H9 (cell line): ENCODE data around the gene RNF41. TPM values are rescaled to one million over a fixed set of nuclear protein-coding genes. Genes with fewer than 3 reads are reported as not detected.
A peak's percentile ranks its signal among the peaks of the same experiment; 100 is the strongest.
"Not testable (repeated sequence)": the region's sequence is repeated elsewhere in the genome, so short reads cannot be mapped to it uniquely, and the experiment has no call there.

Experiments
- DNase-seq: peaks from one replicate; pipeline ENCODE4 v3.0.0-alpha.2; 2017
- H2AFZ ChIP-seq: one replicate; pipeline ENCODE4 v1.6.1; 2013; ENCODE audit warnings: mild to moderate bottlenecking, low read length, control low read depth, moderate library complexity
- H2AK5ac ChIP-seq: 2 replicates; pipeline ENCODE4 v1.6.1; 2013; ENCODE audit warnings: low read length, control low read depth, mixed read lengths; ENCODE audit not compliant: insufficient read length
- H2BK120ac ChIP-seq: one replicate; pipeline ENCODE4 v1.6.1; 2013; ENCODE audit warnings: low read depth, mild to moderate bottlenecking, low read length, control low read depth, inconsistent platforms; ENCODE audit not compliant: poor library complexity, severe bottlenecking
- H2BK12ac ChIP-seq: 2 replicates; pipeline ENCODE4 v1.6.1; 2013; ENCODE audit warnings: low read length, control low read depth, mixed read lengths, low read depth; ENCODE audit not compliant: insufficient read length
- H2BK15ac ChIP-seq: 2 replicates; pipeline ENCODE4 v1.6.1; 2013; ENCODE audit warnings: low read depth, low read length, control low read depth
- H2BK20ac ChIP-seq: one replicate; pipeline ENCODE4 v1.6.1; 2013; ENCODE audit warnings: low read depth, mild to moderate bottlenecking, low read length, control low read depth, inconsistent platforms; ENCODE audit not compliant: poor library complexity, severe bottlenecking
- H2BK5ac ChIP-seq: 2 replicates; pipeline ENCODE4 v1.6.1; 2013; ENCODE audit warnings: low read length, control low read depth, mixed read lengths; ENCODE audit not compliant: insufficient read length
- H3K14ac ChIP-seq: 2 replicates; pipeline ENCODE4 v1.6.1; 2013; ENCODE audit warnings: low read length, control low read depth; ENCODE audit not compliant: insufficient read depth
- H3K18ac ChIP-seq: 2 replicates; pipeline ENCODE4 v1.6.1; 2013; ENCODE audit warnings: low read depth, mild to moderate bottlenecking, mixed read lengths, low read length, control low read depth; ENCODE audit not compliant: insufficient read length
- H3K23ac ChIP-seq: 2 replicates; pipeline ENCODE4 v1.6.1; 2013; ENCODE audit warnings: low read length, control low read depth, mixed read lengths, low read depth; ENCODE audit not compliant: insufficient read length
- H3K23me2 ChIP-seq: 2 replicates; pipeline ENCODE4 v1.6.1; 2013; ENCODE audit warnings: low read depth, mild to moderate bottlenecking, mixed read lengths, low read length, control low read depth; ENCODE audit not compliant: insufficient read length, poor library complexity, severe bottlenecking
- H3K27ac ChIP-seq: 2 replicates; pipeline ENCODE4 v1.5.1; 2013; ENCODE audit warnings: low read length, control low read depth, mixed read lengths, low read depth; ENCODE audit not compliant: insufficient read length
- H3K27me3 ChIP-seq: 2 replicates; pipeline ENCODE4 v1.6.1; 2013; ENCODE audit warnings: low read length, control low read depth, inconsistent platforms; ENCODE audit not compliant: insufficient read depth
- H3K4ac ChIP-seq: 2 replicates; pipeline ENCODE4 v1.6.1; 2013; ENCODE audit warnings: low read depth, mild to moderate bottlenecking, control low read depth, inconsistent platforms, low read length, moderate library complexity
- H3K4me1 ChIP-seq: 2 replicates; pipeline ENCODE4 v1.6.1; 2013; ENCODE audit warnings: low read length, control low read depth, inconsistent platforms; ENCODE audit not compliant: insufficient read depth
- H3K4me2 ChIP-seq: 2 replicates; pipeline ENCODE4 v1.6.1; 2013; ENCODE audit warnings: low read length, control low read depth, mixed read lengths; ENCODE audit not compliant: insufficient read length, insufficient read depth
- H3K56ac ChIP-seq: 2 replicates; pipeline ENCODE4 v1.6.1; 2013; ENCODE audit warnings: low read depth, mild to moderate bottlenecking, mixed read lengths, low read length, control low read depth; ENCODE audit not compliant: insufficient read length
- H3K79me1 ChIP-seq: 2 replicates; pipeline ENCODE4 v1.6.1; 2013; ENCODE audit warnings: low read depth, mild to moderate bottlenecking, moderate library complexity, low read length, control low read depth, inconsistent platforms; ENCODE audit not compliant: insufficient read depth, poor library complexity, severe bottlenecking
- H3K79me2 ChIP-seq: 2 replicates; pipeline ENCODE4 v1.6.1; 2013; ENCODE audit warnings: low read length, control low read depth, inconsistent platforms; ENCODE audit not compliant: insufficient read depth
- H3K9ac ChIP-seq: 2 replicates; pipeline ENCODE4 v1.6.1; 2013; ENCODE audit warnings: low read length, control low read depth, mixed read lengths; ENCODE audit not compliant: insufficient read length; ENCODE audit errors: extremely low read depth
- H3K9me3 ChIP-seq: one replicate; pipeline ENCODE4 v1.6.1; 2013; ENCODE audit warnings: low read depth, low read length, inconsistent platforms; ENCODE audit not compliant: control insufficient read depth
- H3T11ph ChIP-seq: one replicate; pipeline ENCODE4 v1.6.1; 2013; ENCODE audit warnings: mild to moderate bottlenecking, low read length, control low read depth, inconsistent platforms
- H4K20me1 ChIP-seq: one replicate; pipeline ENCODE4 v1.6.1; 2013; ENCODE audit not compliant: control insufficient read depth, insufficient read length, insufficient read depth
- H4K5ac ChIP-seq: 2 replicates; pipeline ENCODE4 v1.6.1; 2013; ENCODE audit warnings: low read depth, mild to moderate bottlenecking, mixed read lengths, low read length, control low read depth; ENCODE audit not compliant: insufficient read length
- H4K8ac ChIP-seq: replicated peaks from 2 replicates; pipeline ENCODE4 v1.6.1; 2013; ENCODE audit warnings: low read length, control low read depth, mixed read lengths, low read depth; ENCODE audit not compliant: insufficient read length
- H4K91ac ChIP-seq: 2 replicates; pipeline ENCODE4 v1.6.1; 2013; ENCODE audit warnings: low read depth, mild to moderate bottlenecking, moderate library complexity, mixed read lengths, low read length, control low read depth; ENCODE audit not compliant: insufficient read length
- H3K27ac Mint-ChIP-seq, 3 experiments: 2 replicates in 2 of 3; 3 replicates in 1 of 3; pipeline ENCODE4 v1.8.0; 2020 to 2021; ENCODE audit warnings: mixed read lengths in 3 of 3, mild to moderate bottlenecking in 1 of 3, moderate library complexity in 1 of 3
- H3K27me3 Mint-ChIP-seq: 2 replicates; pipeline ENCODE4 v1.8.0; 2021; ENCODE audit warnings: low read depth, mild to moderate bottlenecking, moderate library complexity, mixed read lengths
- H3K36me3 Mint-ChIP-seq, 3 experiments: 2 replicates in 2 of 3; 3 replicates in 1 of 3; pipeline ENCODE4 v1.8.0; 2020 to 2021; ENCODE audit warnings: low read depth in 3 of 3, mixed read lengths in 3 of 3; ENCODE audit not compliant: insufficient read depth in 1 of 3
- H3K4me1 Mint-ChIP-seq, 2 experiments: 2 replicates each; pipeline ENCODE4 v1.8.0; 2020; ENCODE audit warnings: mixed read lengths in 2 of 2
- H3K4me3 Mint-ChIP-seq, 2 experiments: 2 replicates in 1 of 2; 3 replicates in 1 of 2; pipeline ENCODE4 v1.8.0; 2020 to 2021; ENCODE audit warnings: mild to moderate bottlenecking in 2 of 2, mixed read lengths in 2 of 2, moderate library complexity in 1 of 2
- H3K9me3 Mint-ChIP-seq, 2 experiments: 2 replicates in 1 of 2; 3 replicates in 1 of 2; pipeline ENCODE4 v1.8.0; 2020; ENCODE audit warnings: mild to moderate bottlenecking in 2 of 2, mixed read lengths in 2 of 2, moderate library complexity in 1 of 2
- WGBS: extraction: QIAGEN DNeasy Blood & Tissue Kit; methylation state at CpG from one replicate; pipeline ENCODE4 v1.1.7; 2013; ENCODE audit warnings: missing lambda C conversion rate, low lambda C conversion rate, mixed read lengths; ENCODE audit not compliant: insufficient read length; ENCODE audit errors: extremely low coverage; 5-methylcytosine and 5-hydroxymethylcytosine counted together
- total RNA-seq: library from RNA; stranded (reverse); gene quantifications from 2 replicates; pipeline ENCODE4 v1.2.1, GENCODE V29; 2021
- TF ChIP-seq, protein P1 (sequence below): fragments of 200-600 bp; sonication (generic); conservative IDR thresholded peaks from 3 replicates; pipeline ENCODE4 v1.8.0; 2021; ENCODE audit warnings: antibody characterized with exemption, mild to moderate bottlenecking

Gene RNF41
- total RNA-seq, 1 experiment from 2014 or later = 60.8 TPM

- Mint-ChIP-seq H3K9me3 (no peaks in the 10 kb centered on the region), H3K4me1 (peaks cover 10 to 20% of the 10 kb centered on the region in 2 experiments), H3K36me3 (peaks cover 9 to 14% (median 10%) of the 10 kb centered on the region in 3 experiments; a peak in 4 of 7 replicates), H3K27me3 (no peaks in the 10 kb centered on the region), H3K4me3 (no peak overlapping the region), H3K27ac (peak overlapping the region in 1 of 3 experiments; percentile 36; a peak in 4 of 7 replicates)
- Histone ChIP-seq H4K91ac (no peak overlapping the region), H3K79me1 (no peaks in the 10 kb centered on the region), H4K20me1 (no peaks in the 10 kb centered on the region), H3K27me3 (no peaks in the 10 kb centered on the region), H3K4me1 (no peaks in the 10 kb centered on the region; the same call in 1 of the 2 replicates), H3T11ph (no peak overlapping the region), H2BK15ac (no peak overlapping the region), H2AK5ac (no peak overlapping the region), H4K5ac (no peak overlapping the region), H3K23me2 (no peaks in the 10 kb centered on the region), H4K8ac (no peak overlapping the region), H3K9me3 (no peaks in the 10 kb centered on the region), H3K9ac (no peak overlapping the region), H3K14ac (no peak overlapping the region), H2BK120ac (no peak overlapping the region), H3K18ac (no peak overlapping the region), H3K4me2 (no peak overlapping the region), H3K79me2 (no peaks in the 10 kb centered on the region), H3K27ac (no peak overlapping the region), H2BK5ac (no peak overlapping the region), H3K23ac (no peak overlapping the region), H2BK20ac (no peak overlapping the region), H3K4ac (no peak overlapping the region), H2AFZ (no peak overlapping the region), H2BK12ac (no peak overlapping the region), H3K56ac (no peak overlapping the region)
- TF ChIP-seq, protein P1, sequence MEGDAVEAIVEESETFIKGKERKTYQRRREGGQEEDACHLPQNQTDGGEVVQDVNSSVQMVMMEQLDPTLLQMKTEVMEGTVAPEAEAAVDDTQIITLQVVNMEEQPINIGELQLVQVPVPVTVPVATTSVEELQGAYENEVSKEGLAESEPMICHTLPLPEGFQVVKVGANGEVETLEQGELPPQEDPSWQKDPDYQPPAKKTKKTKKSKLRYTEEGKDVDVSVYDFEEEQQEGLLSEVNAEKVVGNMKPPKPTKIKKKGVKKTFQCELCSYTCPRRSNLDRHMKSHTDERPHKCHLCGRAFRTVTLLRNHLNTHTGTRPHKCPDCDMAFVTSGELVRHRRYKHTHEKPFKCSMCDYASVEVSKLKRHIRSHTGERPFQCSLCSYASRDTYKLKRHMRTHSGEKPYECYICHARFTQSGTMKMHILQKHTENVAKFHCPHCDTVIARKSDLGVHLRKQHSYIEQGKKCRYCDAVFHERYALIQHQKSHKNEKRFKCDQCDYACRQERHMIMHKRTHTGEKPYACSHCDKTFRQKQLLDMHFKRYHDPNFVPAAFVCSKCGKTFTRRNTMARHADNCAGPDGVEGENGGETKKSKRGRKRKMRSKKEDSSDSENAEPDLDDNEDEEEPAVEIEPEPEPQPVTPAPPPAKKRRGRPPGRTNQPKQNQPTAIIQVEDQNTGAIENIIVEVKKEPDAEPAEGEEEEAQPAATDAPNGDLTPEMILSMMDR = no peak
- no CpG with 5 or more reads among the region's 9 CpGs for WGBS
- DNase-seq = no peak
Measured at GRCh38 chr12:56197921-56198635, 23.6 kb downstream of the RNF41 start.

- H3K27me3 Mint-ChIP-seq, H3K56ac ChIP-seq, H3T11ph ChIP-seq, H3K9me3 Mint-ChIP-seq, H3K23ac ChIP-seq, H2AFZ ChIP-seq, DNase-seq, H2BK120ac ChIP-seq, H2BK20ac ChIP-seq, H2BK12ac ChIP-seq, H4K20me1 ChIP-seq, H4K8ac ChIP-seq, H3K4me3 Mint-ChIP-seq, H3K4ac ChIP-seq, H3K23me2 ChIP-seq, H3K79me2 ChIP-seq, H3K18ac ChIP-seq, H3K14ac ChIP-seq, H3K9me3 ChIP-seq, H3K4me1 ChIP-seq, H4K91ac ChIP-seq, H2BK15ac ChIP-seq, H3K4me2 ChIP-seq, H3K27ac ChIP-seq, H4K5ac ChIP-seq, H3K9ac ChIP-seq, H3K27me3 ChIP-seq, H2BK5ac ChIP-seq, H2AK5ac ChIP-seq, H3K79me1 ChIP-seq: not testable (repeated sequence)
- WGBS = no CpG with 5 or more reads among the region's 11 CpGs
- peak overlapping the region in 1 of 3 experiments; percentile 8; a peak in 2 of 7 replicates for H3K27ac Mint-ChIP-seq
- peaks cover 9 to 13% (median 11%) of the 10 kb centered on the region in 3 experiments; a peak in 4 of 7 replicates for H3K36me3 Mint-ChIP-seq
- peaks cover 10 to 21% of the 10 kb centered on the region in 2 experiments for H3K4me1 Mint-ChIP-seq
Measured at GRCh38 chr12:56196818-56197550, 24.7 kb downstream of the RNF41 start.
